K562 (cell line): Measurements from ENCODE around the gene PPFIA3. TPM values are rescaled to one million over a fixed set of nuclear protein-coding genes. Genes with fewer than 3 reads are reported as not detected.
A peak's percentile ranks its signal among the peaks of the same experiment; 100 is the strongest.

ENCODE experiments used
- EWSR1 ChIP-seq: fragments of 450-650 bp; IDR thresholded peaks from 2 replicates; pipeline ENCODE4 v1.6.1; 2018; ENCODE audit warnings: borderline replicate concordance, mild to moderate bottlenecking, low read depth, moderate library complexity; ENCODE audit not compliant: partially characterized antibody
- HINFP ChIP-seq: fragments of 450-650 bp; conservative IDR thresholded peaks from 2 replicates; pipeline ENCODE4 v1.6.1; 2016; ENCODE audit warnings: missing genetic modification characterization, low read depth, mild to moderate bottlenecking, control low read depth, missing compliant biosample characterization
- KDM1A ChIP-seq, 2 experiments: fragments of 450-650 bp; IDR thresholded peaks; 2 replicates each; pipeline ENCODE4 v1.6.1; 2016; ENCODE audit warnings: mild to moderate bottlenecking in 2 of 2
- LCOR ChIP-seq: sonication (generic); formaldehyde crosslinking; IDR thresholded peaks from 2 replicates; pipeline ENCODE4 v1.8.0; 2022; ENCODE audit warnings: mild to moderate bottlenecking, missing genetic modification reagents
- MXI1 ChIP-seq: IDR thresholded peaks from 2 replicates; pipeline ENCODE4 v1.6.1; 2011; ENCODE audit warnings: low read depth, mild to moderate bottlenecking, improper control_type of control experiment, low read length
- NR0B1 ChIP-seq: fragments of 450-650 bp; IDR thresholded peaks from one replicate; pipeline ENCODE4 v1.6.1; 2018; ENCODE audit warnings: mild to moderate bottlenecking, moderate library complexity; ENCODE audit not compliant: partially characterized antibody
- PREB ChIP-seq: sonication (generic); formaldehyde crosslinking; IDR thresholded peaks from 2 replicates; pipeline ENCODE4 v1.8.1; 2023; ENCODE audit warnings: mild to moderate bottlenecking, missing genetic modification reagents
- TCF15 ChIP-seq: fragments of 250-450 bp; sonication (Bioruptor Pico); IDR thresholded peaks from 2 replicates; pipeline ENCODE4 v1.8.0; 2022; ENCODE audit warnings: moderate library complexity, mild to moderate bottlenecking, inconsistent platforms
- TRIM28 ChIP-seq: fragments of 450-650 bp; IDR thresholded peaks from 2 replicates; pipeline ENCODE4 v1.6.1; 2017
- XRCC3 ChIP-seq: fragments of 450-650 bp; IDR thresholded peaks from 2 replicates; pipeline ENCODE4 v1.6.1; 2017; ENCODE audit warnings: mild to moderate bottlenecking, moderate library complexity
- ZBTB40 ChIP-seq, 2 experiments: fragments of 450-650 bp in 1 of 2; sonication (generic) in 1 of 2; formaldehyde crosslinking in 1 of 2; IDR thresholded peaks; 2 replicates each; pipeline versions ENCODE4 v1.7.1 to v1.9.0; 2016 to 2022; ENCODE audit warnings: inconsistent platforms in 1 of 2, mild to moderate bottlenecking in 1 of 2, missing genetic modification reagents in 1 of 2
- polyA plus RNA-seq, 8 experiments: library from polyadenylated mRNA; depleted of rRNA in 4 of 8; stranded (reverse) in 5 of 8; unstranded in 3 of 8; fragments of >200 nt; fragmentation: Nextera tagmentation in 2 of 8; fragmentation: Illumina TruSeq in 1 of 8; extraction: Ambion mirVana in 2 of 8; extraction: Trizol in 1 of 8; gene quantifications; 2 replicates each; pipeline versions ENCODE4 v1.2.1 to v1.2.3, GENCODE V29; 2011 to 2014; ENCODE audit warnings: inconsistent platforms in 1 of 8, missing spikeins in 1 of 8
- total RNA-seq, 7 experiments: library from RNA; depleted of rRNA in 6 of 7; stranded (reverse); fragments of >200 nt in 6 of 7; fragmentation: Illumina TruSeq in 2 of 7; extraction: Trizol in 2 of 7; gene quantifications; 2 replicates each; pipeline versions ENCODE4 v1.2.1 to v1.2.3, GENCODE V29; 2011 to 2021; ENCODE audit warnings: low replicate concordance in 1 of 7

Gene PPFIA3
- total and polyA plus RNA-seq, 9 of the 15 experiments (the other 6 are each of a cell fraction or from before 2014, with no cell fraction given) = 0.10 to 53.0 (median 17.6) TPM

GRCh38 chr19:49118565-49119410 lies 556 bp upstream of the PPFIA3 start, which contains the start of gene C19orf73 (continued):
- TF ChIP-seq XRCC3 (no peak), TCF15 (CRISPR knock-in tag) (no peak), KDM1A (IDR thresholded peaks at IDR 0.05) (no peak), MXI1 (peak; percentile 70; the same call in 1 of the 2 replicates), HINFP (no peak), LCOR (CRISPR knock-in tag) (peak; percentile 96), PREB (CRISPR knock-in tag) (peak; percentile 94; the same call in 1 of the 2 replicates), ZBTB40 (IDR thresholded peaks at IDR 0.05) (peak; percentile 56; the same call in 1 of the 2 replicates), ZBTB40 (CRISPR knock-in tag; IDR thresholded peaks at IDR 0.05) (no peak), NR0B1 (no peak), TRIM28 (0 out of 2 replicates have a peak, but pooled peaks have one; percentile 26), EWSR1 (no peak)
